GM18520 (cell line): ENCODE data around the gene GORASP1.
"Not testable (repeated sequence)": the region's sequence is repeated elsewhere in the genome, so short reads cannot be mapped to it uniquely, and the experiment has no call there.

Experiments used
- ATAC-seq: cut with Tn5 transposase; IDR thresholded peaks from one replicate; pipeline ENCODE4 v1.9.1; 2021; ENCODE audit not compliant: unreplicated experiment

GORASP1 gene

GRCh38 chr3:39075910-39076309 is 31.5 kb downstream of the GORASP1 start:
- no peak for ATAC-seq

- ATAC-seq = no peak
These were observed 38.9 kb downstream of the GORASP1 start for GRCh38 chr3:39068556-39068955.

GRCh38 chr3:39067286-39067685 is 40.1 kb downstream of the GORASP1 start:
- no peak for ATAC-seq

GRCh38 chr3:39065197-39065596 is 42.2 kb downstream of the GORASP1 start:
- no peak for ATAC-seq

GRCh38 chr3:39064646-39065045 is 42.8 kb downstream of the GORASP1 start:
- no peak for ATAC-seq

GRCh38 chr3:39063143-39063542 is 44.3 kb downstream of the GORASP1 start:
- no peak for ATAC-seq

- ATAC-seq = no peak
These were observed 45.2 kb downstream of the GORASP1 start for GRCh38 chr3:39062180-39062579.

- ATAC-seq = not testable (repeated sequence)
These were observed 46.2 kb downstream of the GORASP1 start for GRCh38 chr3:39061228-39061627.

GRCh38 chr3:39056151-39056550 is 51.3 kb downstream of the GORASP1 start:
- ATAC-seq = no peak

- ATAC-seq = no peak
These were observed 53.7 kb downstream of the GORASP1 start for GRCh38 chr3:39053696-39054095.

GRCh38 chr3:39052583-39052982 is 54.8 kb downstream of the GORASP1 start:
- ATAC-seq = no peak

GRCh38 chr3:39051649-39052561 is 55.5 kb downstream of the GORASP1 start, which contains the start of the genes SCN11A and WDR48:
SCN11A (minus strand) TSS chr3:39051944; CDS start chr3:38950362, 101,582 bp downstream.
WDR48 (plus strand) TSS chr3:39052016; CDS start chr3:39052026, 10 bp downstream.
- ATAC-seq = peak; percentile 93

GRCh38 chr3:39050029-39050428 is 57.4 kb downstream of the GORASP1 start:
- no peak for ATAC-seq
